Measurements from ENCODE around the gene FBXW2.

- TF ChIP-seq CTCF (IDR thresholded peaks at IDR 0.05) (no peak), POLR2A (IDR thresholded peaks at IDR 0.05) (no peak)
These were observed 74.9 kb downstream of the FBXW2 start for GRCh38 chr9:120718316-120718715.
